Measurements from ENCODE around the gene FTMT.
"Not testable (repeated sequence)": the region's sequence is repeated elsewhere in the genome, so short reads cannot be mapped to it uniquely, and the experiment has no call there.

FTMT gene

DNA sequence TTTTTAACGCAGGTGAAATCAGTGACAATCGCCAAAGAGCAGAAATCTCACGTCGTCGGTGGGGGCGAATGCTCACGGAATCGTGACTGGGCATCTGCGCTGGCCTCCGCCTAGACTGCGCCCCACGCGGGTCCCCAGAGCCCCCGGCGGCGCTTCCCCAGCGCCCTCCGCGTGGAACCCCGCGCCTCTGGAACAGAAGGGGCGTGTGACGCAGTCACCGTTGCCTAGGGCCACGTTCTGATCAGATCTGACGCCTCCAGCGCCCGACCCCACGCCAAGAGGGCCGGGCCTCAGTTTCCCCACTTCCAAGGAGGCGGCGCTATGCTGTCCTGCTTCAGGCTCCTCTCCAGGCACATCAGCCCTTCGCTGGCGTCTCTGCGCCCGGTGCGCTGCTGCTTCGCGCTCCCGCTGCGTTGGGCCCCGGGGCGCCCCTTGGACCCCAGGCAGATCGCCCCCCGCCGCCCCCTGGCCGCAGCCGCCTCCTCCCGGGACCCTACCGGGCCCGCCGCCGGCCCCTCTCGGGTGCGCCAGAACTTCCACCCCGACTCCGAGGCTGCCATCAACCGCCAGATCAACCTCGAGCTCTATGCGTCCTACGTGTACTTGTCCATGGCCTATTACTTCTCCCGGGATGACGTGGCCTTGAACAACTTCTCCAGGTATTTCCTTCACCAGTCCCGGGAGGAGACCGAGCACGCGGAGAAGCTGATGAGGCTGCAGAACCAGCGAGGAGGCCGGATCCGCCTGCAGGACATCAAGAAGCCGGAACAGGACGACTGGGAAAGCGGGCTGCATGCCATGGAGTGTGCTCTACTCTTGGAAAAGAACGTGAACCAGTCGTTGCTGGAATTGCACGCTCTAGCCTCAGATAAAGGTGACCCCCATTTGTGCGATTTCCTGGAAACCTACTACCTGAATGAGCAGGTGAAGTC lies at the start of gene FTMT:
Gene FTMT, plus strand, starts transcription at position 240 of the 932 bp plus-strand sequence. Its CDS starts 82 bp downstream, at position 322.
- H3K4me3 ChIP-seq (ENCODE audit: low read depth, low read length), result no peak within 1 kb of the TSS

DNA sequence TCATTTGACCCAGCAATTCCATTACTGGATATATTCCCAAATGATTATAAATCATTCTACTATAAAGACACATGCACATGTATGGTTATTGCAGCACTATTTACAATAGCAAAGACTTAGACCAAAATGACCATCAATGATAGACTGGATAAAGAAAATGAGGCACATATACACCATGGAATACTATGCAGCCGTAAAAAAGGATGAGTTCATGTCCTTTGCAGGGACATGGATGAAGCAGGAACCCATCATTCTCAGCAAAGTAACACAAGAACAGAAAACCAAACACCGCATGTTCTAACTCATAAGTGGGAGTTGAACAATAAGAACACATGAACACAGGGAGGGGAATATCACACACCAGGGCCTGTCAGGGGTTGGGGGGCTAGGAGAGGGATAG lies 46.4 kb upstream of the FTMT start:
- not testable (repeated sequence) for H3K4me3 ChIP-seq (ENCODE audit: low read depth, low read length)

More for the DNA sequence above, at the start of gene FTMT:
- TF ChIP-seq, protein P1, sequence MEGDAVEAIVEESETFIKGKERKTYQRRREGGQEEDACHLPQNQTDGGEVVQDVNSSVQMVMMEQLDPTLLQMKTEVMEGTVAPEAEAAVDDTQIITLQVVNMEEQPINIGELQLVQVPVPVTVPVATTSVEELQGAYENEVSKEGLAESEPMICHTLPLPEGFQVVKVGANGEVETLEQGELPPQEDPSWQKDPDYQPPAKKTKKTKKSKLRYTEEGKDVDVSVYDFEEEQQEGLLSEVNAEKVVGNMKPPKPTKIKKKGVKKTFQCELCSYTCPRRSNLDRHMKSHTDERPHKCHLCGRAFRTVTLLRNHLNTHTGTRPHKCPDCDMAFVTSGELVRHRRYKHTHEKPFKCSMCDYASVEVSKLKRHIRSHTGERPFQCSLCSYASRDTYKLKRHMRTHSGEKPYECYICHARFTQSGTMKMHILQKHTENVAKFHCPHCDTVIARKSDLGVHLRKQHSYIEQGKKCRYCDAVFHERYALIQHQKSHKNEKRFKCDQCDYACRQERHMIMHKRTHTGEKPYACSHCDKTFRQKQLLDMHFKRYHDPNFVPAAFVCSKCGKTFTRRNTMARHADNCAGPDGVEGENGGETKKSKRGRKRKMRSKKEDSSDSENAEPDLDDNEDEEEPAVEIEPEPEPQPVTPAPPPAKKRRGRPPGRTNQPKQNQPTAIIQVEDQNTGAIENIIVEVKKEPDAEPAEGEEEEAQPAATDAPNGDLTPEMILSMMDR (IDR thresholded peaks at IDR 0.05; ENCODE audit: borderline replicate concordance, insufficient read depth, low read depth, low read length), result no peak

DNA sequence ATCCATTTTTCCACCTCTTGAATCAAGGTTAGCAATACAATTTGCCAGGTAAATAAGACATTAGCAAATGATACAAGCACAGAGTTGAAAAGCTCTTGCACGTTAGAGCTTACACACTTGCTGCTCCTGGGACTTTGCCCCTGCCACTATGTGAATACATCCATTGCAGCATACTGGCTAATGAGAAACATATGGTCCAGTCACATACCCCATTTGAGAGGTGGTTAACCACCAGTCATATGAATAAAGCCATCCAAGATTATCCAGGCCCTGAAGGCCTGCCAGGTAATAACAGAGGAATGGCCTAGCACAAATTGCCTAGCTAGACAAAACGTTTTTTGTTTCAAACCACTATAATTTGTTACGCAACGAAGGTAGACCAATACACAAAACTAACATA lies 45.8 kb upstream of the FTMT start:
- no peak overlapping the region for H3K4me3 ChIP-seq (ENCODE audit: low read depth, low read length)
- TF ChIP-seq, protein P1 (IDR thresholded peaks at IDR 0.05; ENCODE audit: borderline replicate concordance, insufficient read depth, low read depth, low read length), result no peak

DNA sequence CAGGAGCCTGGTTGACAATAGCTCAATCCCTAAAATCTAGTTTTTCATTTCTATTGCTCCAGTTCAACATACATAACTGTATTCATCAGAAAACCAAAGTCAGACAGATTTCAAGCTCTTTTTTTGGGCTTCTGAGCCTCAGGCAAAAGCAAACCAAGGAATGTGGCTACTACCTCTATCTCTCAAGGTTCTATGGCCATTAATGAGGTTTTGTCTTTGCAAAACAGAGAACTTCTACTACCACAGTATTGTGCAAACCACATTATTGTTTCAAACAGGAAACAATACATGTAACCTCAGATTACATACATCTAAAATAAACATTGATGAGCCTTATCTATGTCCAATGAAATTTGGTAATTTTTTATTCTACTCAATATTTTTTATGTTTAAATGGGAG lies 35.5 kb upstream of the FTMT start:
- no peak overlapping the region for H3K4me3 ChIP-seq (ENCODE audit: low read depth, low read length)
- TF ChIP-seq, protein P1 (IDR thresholded peaks at IDR 0.05; ENCODE audit: borderline replicate concordance, insufficient read depth, low read depth, low read length), result no peak

DNA sequence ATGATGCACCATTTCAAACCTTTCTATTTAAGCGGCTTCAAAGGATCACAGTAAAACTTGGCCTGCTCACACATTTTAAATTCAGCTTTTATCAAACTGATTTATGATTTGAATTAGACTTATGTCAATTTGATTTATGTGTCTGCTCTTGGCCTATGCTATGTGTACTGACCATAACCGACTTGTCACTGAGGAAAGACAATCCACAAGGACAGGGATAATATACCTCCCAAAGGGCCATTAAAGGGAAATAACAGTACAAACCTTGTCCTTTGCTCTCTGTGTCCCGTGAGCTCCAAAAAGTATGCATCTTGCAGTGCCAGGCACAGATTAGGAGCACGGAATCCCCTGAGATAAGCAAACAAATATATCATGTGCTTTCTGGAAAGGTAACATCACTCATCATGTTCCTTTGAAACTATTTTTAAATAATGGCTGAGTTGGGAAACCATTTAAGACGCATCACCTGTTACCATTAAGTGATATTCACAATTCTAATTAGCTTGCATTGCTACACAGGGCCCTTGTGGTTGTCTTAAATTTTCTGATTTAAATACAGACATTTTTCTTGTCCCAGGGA lies 31.9 kb upstream of the FTMT start:
- no peak overlapping the region for H3K4me3 ChIP-seq (ENCODE audit: low read depth, low read length)
- TF ChIP-seq, protein P1 (IDR thresholded peaks at IDR 0.05; ENCODE audit: borderline replicate concordance, insufficient read depth, low read depth, low read length), result no peak

DNA sequence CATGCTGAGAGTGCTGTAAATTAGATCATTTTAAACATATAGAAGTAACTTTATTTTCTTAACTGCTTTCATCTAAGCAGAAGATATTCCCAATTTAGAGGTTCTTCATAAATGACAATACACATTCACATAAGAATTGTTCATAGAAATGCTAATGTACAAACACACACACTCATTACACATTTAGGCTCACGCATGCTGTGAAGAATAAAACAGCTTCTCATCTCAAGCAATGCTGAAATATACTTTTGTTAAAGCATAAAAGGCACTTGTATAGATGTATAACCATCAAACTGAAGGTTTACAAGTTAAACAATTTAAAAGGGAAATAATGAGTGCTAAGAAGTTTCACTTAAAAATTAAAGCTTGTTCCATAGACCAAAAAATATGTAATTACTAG lies 18.1 kb upstream of the FTMT start:
- TF ChIP-seq, protein P1 (IDR thresholded peaks at IDR 0.05; ENCODE audit: borderline replicate concordance, insufficient read depth, low read depth, low read length), result no peak
- H3K4me3 ChIP-seq (ENCODE audit: low read depth, low read length), result no peak overlapping the region

DNA sequence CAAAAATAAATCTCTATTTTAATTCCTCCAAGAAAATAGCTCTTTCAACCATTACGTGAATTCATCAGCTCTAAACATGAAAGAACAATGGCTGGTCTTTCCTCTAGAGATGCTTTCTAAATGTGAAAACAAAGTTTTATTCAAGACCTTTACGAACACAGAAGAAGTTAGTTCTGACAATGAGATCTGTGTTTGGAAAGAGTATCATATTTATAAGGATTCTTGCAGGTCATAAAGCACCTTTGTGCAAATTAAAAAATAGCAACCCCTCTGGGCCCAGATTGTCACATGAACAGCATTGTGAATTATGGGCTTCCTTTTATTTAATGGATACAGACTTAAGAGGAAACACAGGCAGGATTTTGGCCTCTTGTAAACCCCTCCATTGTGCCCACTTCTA lies 17.7 kb upstream of the FTMT start:
- TF ChIP-seq, protein P1 (IDR thresholded peaks at IDR 0.05; ENCODE audit: borderline replicate concordance, insufficient read depth, low read depth, low read length), result no peak
- H3K4me3 ChIP-seq (ENCODE audit: low read depth, low read length), result no peak overlapping the region

Data from GM12875 (cell line).